ENCODE data around the gene STX1A. TPM values are rescaled to one million over a fixed set of nuclear protein-coding genes. Genes with fewer than 3 reads are reported as not detected.

STX1A gene
- total RNA-seq, 1 experiment from 2014 or later = 20.4 TPM

GRCh38 chr7:73742753-73743641 lies 23.5 kb upstream of the STX1A start (continued):
- TF ChIP-seq, protein P1, sequence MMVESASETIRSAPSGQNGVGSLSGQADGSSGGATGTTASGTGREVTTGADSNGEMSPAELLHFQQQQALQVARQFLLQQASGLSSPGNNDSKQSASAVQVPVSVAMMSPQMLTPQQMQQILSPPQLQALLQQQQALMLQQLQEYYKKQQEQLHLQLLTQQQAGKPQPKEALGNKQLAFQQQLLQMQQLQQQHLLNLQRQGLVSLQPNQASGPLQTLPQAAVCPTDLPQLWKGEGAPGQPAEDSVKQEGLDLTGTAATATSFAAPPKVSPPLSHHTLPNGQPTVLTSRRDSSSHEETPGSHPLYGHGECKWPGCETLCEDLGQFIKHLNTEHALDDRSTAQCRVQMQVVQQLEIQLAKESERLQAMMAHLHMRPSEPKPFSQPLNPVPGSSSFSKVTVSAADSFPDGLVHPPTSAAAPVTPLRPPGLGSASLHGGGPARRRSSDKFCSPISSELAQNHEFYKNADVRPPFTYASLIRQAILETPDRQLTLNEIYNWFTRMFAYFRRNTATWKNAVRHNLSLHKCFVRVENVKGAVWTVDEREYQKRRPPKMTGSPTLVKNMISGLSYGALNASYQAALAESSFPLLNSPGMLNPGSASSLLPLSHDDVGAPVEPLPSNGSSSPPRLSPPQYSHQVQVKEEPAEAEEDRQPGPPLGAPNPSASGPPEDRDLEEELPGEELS (CRISPR knock-in tag; IDR thresholded peaks at IDR 0.05) = 0 out of 2 replicates have a peak, but pooled peaks have one; percentile 55
- TF ChIP-seq ATF1 (CRISPR knock-in tag; IDR thresholded peaks at IDR 0.05) (no peak), HMGXB4 (CRISPR knock-in tag; IDR thresholded peaks at IDR 0.05) (no peak), CREB1 (CRISPR knock-in tag; IDR thresholded peaks at IDR 0.05) (no peak), USF1 (CRISPR knock-in tag; IDR thresholded peaks at IDR 0.05) (peak; percentile 99), ZNF219 (CRISPR knock-in tag; IDR thresholded peaks at IDR 0.05; ENCODE audit: borderline replicate concordance) (no peak), ZNF232 (CRISPR knock-in tag; IDR thresholded peaks at IDR 0.05) (no peak), ZNF317 (CRISPR knock-in tag; IDR thresholded peaks at IDR 0.05; ENCODE audit: borderline replicate concordance, low read depth) (no peak), NR2C2 (CRISPR knock-in tag; IDR thresholded peaks at IDR 0.05) (no peak), RORB (CRISPR knock-in tag; IDR thresholded peaks at IDR 0.05) (no peak), ARID4B (CRISPR knock-in tag; IDR thresholded peaks at IDR 0.05; ENCODE audit: borderline replicate concordance) (no peak), ZNF423 (CRISPR knock-in tag; IDR thresholded peaks at IDR 0.05) (peak; percentile 99), CREM (CRISPR knock-in tag; IDR thresholded peaks at IDR 0.05) (no peak), GTF2I (CRISPR knock-in tag; conservative IDR thresholded peaks at IDR 0.05) (peak; percentile 4; the same call in 1 of the 2 replicates), JUN (CRISPR knock-in tag; IDR thresholded peaks at IDR 0.05) (no peak), MLX (CRISPR knock-in tag; IDR thresholded peaks at IDR 0.05) (no peak), NFATC4 (CRISPR knock-in tag; IDR thresholded peaks at IDR 0.05) (0 out of 2 replicates have a peak, but pooled peaks have one; percentile 47), FOXK1 (CRISPR knock-in tag; IDR thresholded peaks at IDR 0.05) (peak; percentile 92), ESRRA (CRISPR knock-in tag; IDR thresholded peaks at IDR 0.05; ENCODE audit: borderline replicate concordance) (no peak), SMAD4 (CRISPR knock-in tag; IDR thresholded peaks at IDR 0.05) (no peak), SOX15 (CRISPR knock-in tag; IDR thresholded peaks at IDR 0.05) (no peak), HMGA2 (CRISPR knock-in tag; IDR thresholded peaks at IDR 0.05) (no peak), JAZF1 (CRISPR knock-in tag; IDR thresholded peaks at IDR 0.05) (no peak)
- TF ChIP-seq, protein P2, sequence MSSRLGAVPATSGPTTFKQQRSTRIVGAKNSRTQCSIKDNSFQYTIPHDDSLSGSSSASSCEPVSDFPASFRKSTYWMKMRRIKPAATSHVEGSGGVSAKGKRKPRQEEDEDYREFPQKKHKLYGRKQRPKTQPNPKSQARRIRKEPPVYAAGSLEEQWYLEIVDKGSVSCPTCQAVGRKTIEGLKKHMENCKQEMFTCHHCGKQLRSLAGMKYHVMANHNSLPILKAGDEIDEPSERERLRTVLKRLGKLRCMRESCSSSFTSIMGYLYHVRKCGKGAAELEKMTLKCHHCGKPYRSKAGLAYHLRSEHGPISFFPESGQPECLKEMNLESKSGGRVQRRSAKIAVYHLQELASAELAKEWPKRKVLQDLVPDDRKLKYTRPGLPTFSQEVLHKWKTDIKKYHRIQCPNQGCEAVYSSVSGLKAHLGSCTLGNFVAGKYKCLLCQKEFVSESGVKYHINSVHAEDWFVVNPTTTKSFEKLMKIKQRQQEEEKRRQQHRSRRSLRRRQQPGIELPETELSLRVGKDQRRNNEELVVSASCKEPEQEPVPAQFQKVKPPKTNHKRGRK (CRISPR knock-in tag; IDR thresholded peaks at IDR 0.05; ENCODE audit: borderline replicate concordance) = no peak
- TF ChIP-seq, protein P3, sequence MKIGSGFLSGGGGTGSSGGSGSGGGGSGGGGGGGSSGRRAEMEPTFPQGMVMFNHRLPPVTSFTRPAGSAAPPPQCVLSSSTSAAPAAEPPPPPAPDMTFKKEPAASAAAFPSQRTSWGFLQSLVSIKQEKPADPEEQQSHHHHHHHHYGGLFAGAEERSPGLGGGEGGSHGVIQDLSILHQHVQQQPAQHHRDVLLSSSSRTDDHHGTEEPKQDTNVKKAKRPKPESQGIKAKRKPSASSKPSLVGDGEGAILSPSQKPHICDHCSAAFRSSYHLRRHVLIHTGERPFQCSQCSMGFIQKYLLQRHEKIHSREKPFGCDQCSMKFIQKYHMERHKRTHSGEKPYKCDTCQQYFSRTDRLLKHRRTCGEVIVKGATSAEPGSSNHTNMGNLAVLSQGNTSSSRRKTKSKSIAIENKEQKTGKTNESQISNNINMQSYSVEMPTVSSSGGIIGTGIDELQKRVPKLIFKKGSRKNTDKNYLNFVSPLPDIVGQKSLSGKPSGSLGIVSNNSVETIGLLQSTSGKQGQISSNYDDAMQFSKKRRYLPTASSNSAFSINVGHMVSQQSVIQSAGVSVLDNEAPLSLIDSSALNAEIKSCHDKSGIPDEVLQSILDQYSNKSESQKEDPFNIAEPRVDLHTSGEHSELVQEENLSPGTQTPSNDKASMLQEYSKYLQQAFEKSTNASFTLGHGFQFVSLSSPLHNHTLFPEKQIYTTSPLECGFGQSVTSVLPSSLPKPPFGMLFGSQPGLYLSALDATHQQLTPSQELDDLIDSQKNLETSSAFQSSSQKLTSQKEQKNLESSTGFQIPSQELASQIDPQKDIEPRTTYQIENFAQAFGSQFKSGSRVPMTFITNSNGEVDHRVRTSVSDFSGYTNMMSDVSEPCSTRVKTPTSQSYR (CRISPR knock-in tag; IDR thresholded peaks at IDR 0.05) = no peak; the same call in 1 of the 2 replicates
